GM18499 (cell line): ENCODE data around the gene ZNF628.

Experiments
- ATAC-seq: cut with Tn5 transposase; IDR thresholded peaks from one replicate; pipeline ENCODE4 v1.9.1; 2021; ENCODE audit warnings: moderate number of reproducible peaks; ENCODE audit not compliant: insufficient read depth, unreplicated experiment

ZNF628 gene

GRCh38 chr19:55476100-55476775, at the start of gene ZNF628:
Gene ZNF628 (plus strand): TSS chr19:55476617. CDS start chr19:55479911, 3,294 bp downstream.
- peak; percentile 76 for ATAC-seq

- no peak for ATAC-seq
These were observed 45.2 kb upstream of the ZNF628 start for GRCh38 chr19:55431183-55431582.

- ATAC-seq: no peak
These were observed 44.0 kb upstream of the ZNF628 start for GRCh38 chr19:55432241-55432959.

- no peak for ATAC-seq
These were observed 43.1 kb upstream of the ZNF628 start for GRCh38 chr19:55433292-55433691.

DNA sequence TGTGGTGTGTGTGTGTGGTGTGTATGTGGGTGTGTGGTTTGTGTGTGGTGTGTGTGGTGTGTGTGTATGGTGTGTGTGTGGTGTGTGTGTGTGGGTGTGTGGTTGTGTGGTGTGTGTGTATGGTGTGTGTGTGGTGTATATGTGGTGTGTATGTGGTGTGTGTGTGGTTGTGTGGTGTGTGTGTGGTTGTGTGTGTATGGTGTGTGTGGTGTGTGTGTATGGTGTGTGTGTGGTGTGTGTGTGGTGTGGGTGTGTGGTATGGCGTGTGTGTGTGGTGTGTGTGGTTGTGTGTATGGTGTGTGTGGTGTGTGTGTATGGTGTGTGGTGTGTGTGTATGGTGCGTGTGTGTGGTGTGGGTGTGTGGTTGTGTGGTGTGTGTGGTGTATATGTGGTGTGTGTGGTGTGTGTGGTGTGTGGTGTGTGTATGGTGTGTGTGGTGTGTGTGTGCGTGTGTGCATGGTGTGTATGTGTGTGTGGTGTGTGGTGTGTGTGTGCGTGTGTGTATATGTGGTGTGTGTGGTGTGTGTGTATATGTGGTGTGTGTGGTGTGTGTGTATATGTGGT, 42.0 kb upstream of the ZNF628 start:
- no peak for ATAC-seq

DNA sequence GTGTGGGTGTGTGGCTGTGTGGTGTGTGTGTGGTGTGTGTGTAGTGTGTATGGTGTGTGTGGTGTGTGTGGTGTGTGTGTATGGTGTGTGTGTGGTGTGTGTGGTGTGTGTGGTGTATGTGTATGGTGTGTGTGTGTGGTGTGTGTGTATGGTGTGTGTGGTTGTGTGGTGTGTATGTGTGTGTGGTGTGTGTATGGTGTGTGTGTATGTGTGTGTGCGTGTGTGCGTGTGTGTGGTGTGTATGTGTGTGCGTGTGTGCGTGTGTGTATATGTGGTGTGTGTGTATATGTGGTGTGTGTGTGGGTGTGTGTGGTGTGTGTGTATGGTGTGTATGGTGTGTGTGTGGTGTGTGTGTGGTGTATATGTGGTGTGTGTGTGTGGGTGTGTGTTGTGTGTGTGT, 41.4 kb upstream of the ZNF628 start:
- ATAC-seq: no peak

- no peak for ATAC-seq
These were observed 39.6 kb upstream of the ZNF628 start for GRCh38 chr19:55436847-55437246.

GRCh38 chr19:55437410-55437809, 39.0 kb upstream of the ZNF628 start:
- no peak for ATAC-seq

- no peak for ATAC-seq
These were observed 37.4 kb upstream of the ZNF628 start for GRCh38 chr19:55439052-55439451.

GRCh38 chr19:55440411-55441105, 35.9 kb upstream of the ZNF628 start:
- ATAC-seq: no peak

DNA sequence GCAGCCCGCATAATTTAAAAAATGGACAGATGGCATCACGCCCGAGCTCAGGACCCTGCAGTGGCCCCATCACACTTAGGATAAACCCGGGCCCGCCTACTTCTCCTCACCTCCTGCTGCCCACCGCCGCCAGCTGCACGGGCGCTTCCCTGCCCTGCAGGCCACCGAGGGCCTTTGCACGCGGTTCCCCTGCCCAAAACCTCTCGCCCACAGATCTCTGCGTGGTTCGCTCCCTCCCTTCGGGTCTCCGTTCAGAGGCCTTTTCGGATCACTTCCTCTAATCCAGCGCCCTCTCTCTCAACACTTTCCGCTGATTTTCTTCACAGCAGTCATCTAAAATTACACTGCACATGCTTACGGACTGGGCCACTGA, 35.1 kb upstream of the ZNF628 start:
- ATAC-seq: no peak

DNA sequence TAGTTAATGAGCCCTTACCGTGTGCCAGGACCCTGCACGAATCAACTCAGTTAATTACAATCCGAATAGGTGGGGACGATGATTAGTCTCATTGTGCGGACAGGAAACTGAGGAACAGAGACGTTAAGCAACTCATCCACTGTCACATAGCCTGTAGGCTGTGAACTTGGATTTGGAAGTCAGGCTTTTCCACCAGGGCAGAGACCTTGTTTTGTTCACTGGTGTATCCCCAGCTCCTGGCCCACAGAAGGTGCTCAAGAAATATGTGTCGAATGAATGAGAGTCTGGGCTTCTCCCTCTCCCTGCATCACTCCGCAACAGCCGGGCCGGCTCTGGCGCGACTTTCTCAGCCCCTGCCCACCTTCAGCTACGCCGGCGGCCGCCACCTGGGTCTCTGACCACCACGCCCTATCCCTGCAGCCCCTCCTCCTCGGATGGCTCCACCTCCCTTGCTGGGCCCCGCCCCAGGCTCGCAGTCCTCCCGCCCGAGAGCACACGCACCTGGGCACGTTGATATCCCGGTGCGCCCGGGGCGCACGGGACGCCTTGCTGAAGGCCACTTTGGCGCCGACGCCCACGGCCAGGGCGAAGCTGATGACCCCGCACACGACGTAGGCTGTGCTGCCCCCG, 34.6 kb upstream of the ZNF628 start:
- no peak for ATAC-seq

DNA sequence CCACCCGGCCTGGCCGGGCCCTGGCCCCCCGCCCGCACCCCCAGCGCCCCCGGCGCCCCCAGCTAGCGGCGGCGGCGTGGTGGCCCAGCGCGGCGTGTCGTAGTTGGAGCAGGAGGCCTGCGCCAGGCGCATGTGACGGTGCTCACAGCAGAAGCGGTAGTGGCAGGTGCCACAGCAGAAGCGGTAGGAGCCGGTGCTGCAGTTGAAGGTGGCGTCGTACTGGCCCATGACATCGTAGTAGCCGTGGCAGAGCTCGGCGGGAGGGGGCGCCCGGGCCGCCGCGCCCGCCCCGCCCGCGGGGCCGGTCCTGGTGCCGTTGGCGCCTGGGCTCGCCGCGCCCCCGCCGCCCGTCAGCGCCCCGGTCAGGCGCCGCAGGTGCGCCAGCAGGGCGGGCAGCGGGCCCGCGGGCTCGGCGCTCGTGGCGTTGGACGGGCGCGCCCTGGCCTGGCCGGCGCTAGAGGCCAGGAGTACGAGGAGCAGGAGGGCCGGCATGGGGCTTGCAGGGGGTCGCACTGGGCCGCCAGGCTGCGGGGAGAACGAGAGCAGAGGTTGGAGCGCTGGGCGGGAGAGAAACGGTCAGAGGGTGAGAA, 34.0 kb upstream of the ZNF628 start:
- no peak for ATAC-seq

GRCh38 chr19:55443045-55443823, 33.2 kb upstream of the ZNF628 start, which contains the start of gene SHISA7:
Gene SHISA7 (minus strand): TSS chr19:55443300. CDS start chr19:55442863, 437 bp downstream.
- ATAC-seq: no peak

DNA sequence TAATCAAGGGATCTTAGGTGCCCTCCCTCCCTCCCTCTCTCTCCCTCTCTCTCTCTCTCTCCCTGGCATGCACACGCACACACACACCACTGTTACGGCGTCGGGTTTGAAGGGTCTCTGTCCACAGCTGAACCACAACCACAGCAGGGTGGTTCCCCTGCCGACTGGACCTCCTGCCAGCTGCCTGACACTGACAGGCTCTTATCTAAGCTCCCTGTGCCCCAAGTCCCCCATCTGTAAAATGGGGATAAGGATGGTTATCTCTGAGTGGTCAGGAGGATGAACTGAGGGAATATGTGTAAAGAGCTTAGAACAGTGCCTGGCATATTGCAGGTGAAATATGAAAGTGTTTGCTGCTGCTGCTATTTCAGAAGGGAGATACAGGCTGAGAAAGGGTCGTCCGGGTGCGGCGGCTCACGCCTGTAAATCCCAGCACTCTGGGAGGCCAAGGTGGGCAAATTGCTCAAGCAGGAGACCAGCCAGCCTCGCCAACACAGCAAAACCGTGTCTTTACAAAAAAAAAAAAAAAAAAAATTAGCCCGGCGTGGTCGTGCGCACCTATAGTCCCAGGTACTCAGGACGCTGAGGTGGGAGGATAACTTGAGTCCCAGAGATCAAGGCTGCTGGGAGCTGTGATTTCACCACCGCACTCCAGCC, 32.5 kb upstream of the ZNF628 start:
- no peak for ATAC-seq

DNA sequence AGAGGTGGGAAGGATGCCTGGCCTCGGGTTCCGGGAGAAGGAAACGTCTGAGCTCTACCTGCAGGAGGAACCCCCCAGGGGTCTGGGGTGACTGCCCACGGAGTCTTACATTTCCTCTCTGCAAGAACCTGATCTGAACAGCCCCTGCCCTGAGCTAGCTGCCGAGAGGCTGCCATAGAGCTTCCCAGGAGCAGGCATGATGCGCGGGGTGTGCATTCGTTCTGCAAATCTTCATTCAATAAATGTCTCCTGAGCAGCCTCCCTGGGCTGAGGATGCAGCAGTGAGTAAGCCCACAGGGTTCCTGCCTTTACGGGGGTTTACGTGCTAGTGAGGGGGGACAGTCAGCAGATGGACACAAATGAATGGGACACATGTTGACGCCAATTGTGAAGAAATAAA, 31.8 kb upstream of the ZNF628 start:
- no peak for ATAC-seq

DNA sequence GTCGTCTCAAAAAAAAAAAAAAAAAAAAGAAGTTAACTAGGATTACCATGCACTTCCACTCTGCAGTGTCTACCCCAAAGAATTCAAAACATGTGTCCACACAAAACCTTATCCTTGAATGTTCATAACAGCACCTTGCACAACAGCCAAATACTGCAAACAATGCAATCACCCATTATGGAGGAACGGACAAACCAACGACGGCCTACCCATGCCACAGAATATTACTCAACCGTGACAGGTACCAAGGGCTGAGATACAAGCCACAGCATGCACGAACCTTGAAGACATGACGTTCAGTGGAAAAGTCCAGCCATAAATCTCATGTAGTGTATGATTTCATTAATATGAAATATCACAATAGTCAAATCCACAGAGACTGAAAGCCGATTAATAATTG, 30.4 kb upstream of the ZNF628 start:
- no peak for ATAC-seq

- ATAC-seq: no peak
These were observed 28.8 kb upstream of the ZNF628 start for GRCh38 chr19:55447421-55448174.
